Suprapubic skin (tissue), 4 donors: ENCODE measurements around the gene MRPS35. TPM values are rescaled to one million over a fixed set of nuclear protein-coding genes. Genes with fewer than 3 reads are reported as not detected.

Experiments used
- DNase-seq, 2 donors: peaks; one replicate each; pipeline ENCODE4 v3.0.0-alpha.2; 2019; ENCODE audit warnings: low spot score in 2 of 2
- H3K27ac ChIP-seq: fragments of 200-600 bp; sonication (generic); one replicate; pipeline ENCODE4 v1.5.1; 2019
- H3K27me3 ChIP-seq: fragments of 200-600 bp; sonication (generic); one replicate; pipeline ENCODE4 v1.5.1; 2019
- H3K36me3 ChIP-seq: fragments of 200-600 bp; sonication (generic); one replicate; pipeline ENCODE4 v1.5.1; 2019
- H3K4me1 ChIP-seq: fragments of 200-600 bp; sonication (generic); one replicate; pipeline ENCODE4 v1.5.1; 2019
- H3K4me3 ChIP-seq: fragments of 200-600 bp; sonication (generic); one replicate; pipeline ENCODE4 v1.5.1; 2019; ENCODE audit warnings: mild to moderate bottlenecking
- H3K9me3 ChIP-seq: fragments of 200-600 bp; sonication (generic); one replicate; pipeline ENCODE4 v1.5.1; 2019
- EP300 ChIP-seq: sonication (generic); formaldehyde crosslinking; IDR thresholded peaks from one replicate; pipeline ENCODE4 v1.6.1; 2017; ENCODE audit warnings: antibody characterized with exemption
- POLR2A ChIP-seq, 2 donors: fragments of 450-650 bp; IDR thresholded peaks; one replicate each; pipeline ENCODE4 v1.6.1; 2017; ENCODE audit warnings: antibody characterized with exemption in 2 of 2, mild to moderate bottlenecking in 2 of 2, moderate library complexity in 2 of 2
- POLR2AphosphoS5 ChIP-seq, 3 donors: sonication (generic); formaldehyde crosslinking; IDR thresholded peaks; one replicate each; pipeline ENCODE4 v1.6.1; 2017; ENCODE audit warnings: antibody characterized with exemption in 3 of 3
- WGBS: methylation state at CpG from one replicate; pipeline ENCODE4 v1.1.5; 2018; 5-methylcytosine and 5-hydroxymethylcytosine counted together
- total RNA-seq, 4 donors: library from RNA; depleted of rRNA; stranded (reverse); fragments of >200 nt; gene quantifications; one replicate each; pipeline ENCODE4 v1.1.0, GENCODE V29; 2016
- TF ChIP-seq, protein P1 (sequence below), 2 donors: fragments of 200-600 bp in 1 of 2; fragments of 450-650 bp in 1 of 2; sonication (generic) in 1 of 2; IDR thresholded peaks; one replicate each; pipeline ENCODE4 v1.5.1; 2016 to 2019; ENCODE audit warnings: antibody characterized with exemption in 2 of 2, mild to moderate bottlenecking in 1 of 2, moderate library complexity in 1 of 2

MRPS35 gene
- total RNA-seq, 4 donors from 2014 or later = 35.6 to 65.8 (median 40.1) TPM

- TF ChIP-seq, protein P1, sequence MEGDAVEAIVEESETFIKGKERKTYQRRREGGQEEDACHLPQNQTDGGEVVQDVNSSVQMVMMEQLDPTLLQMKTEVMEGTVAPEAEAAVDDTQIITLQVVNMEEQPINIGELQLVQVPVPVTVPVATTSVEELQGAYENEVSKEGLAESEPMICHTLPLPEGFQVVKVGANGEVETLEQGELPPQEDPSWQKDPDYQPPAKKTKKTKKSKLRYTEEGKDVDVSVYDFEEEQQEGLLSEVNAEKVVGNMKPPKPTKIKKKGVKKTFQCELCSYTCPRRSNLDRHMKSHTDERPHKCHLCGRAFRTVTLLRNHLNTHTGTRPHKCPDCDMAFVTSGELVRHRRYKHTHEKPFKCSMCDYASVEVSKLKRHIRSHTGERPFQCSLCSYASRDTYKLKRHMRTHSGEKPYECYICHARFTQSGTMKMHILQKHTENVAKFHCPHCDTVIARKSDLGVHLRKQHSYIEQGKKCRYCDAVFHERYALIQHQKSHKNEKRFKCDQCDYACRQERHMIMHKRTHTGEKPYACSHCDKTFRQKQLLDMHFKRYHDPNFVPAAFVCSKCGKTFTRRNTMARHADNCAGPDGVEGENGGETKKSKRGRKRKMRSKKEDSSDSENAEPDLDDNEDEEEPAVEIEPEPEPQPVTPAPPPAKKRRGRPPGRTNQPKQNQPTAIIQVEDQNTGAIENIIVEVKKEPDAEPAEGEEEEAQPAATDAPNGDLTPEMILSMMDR (IDR thresholded peaks at IDR 0.05) = no peak
- TF ChIP-seq POLR2A (IDR thresholded peaks at IDR 0.05) = no peak
- Histone ChIP-seq H3K4me3 (no peak overlapping the region), H3K27ac (no peak overlapping the region), H3K36me3 (peaks cover 22% of the 10 kb centered on the region), H3K9me3 (no peaks in the 10 kb centered on the region), H3K4me1 (no peaks in the 10 kb centered on the region), H3K27me3 (no peaks in the 10 kb centered on the region)
- over 99% methylated on average over 7 of the region's 7 CpGs for whole genome bisulfite sequencing
- no peak for DNase-seq
Observed at GRCh38 chr12:27756670-27757195, 46.1 kb downstream of the MRPS35 start.

GRCh38 chr12:27762757-27763156 lies 52.1 kb downstream of the MRPS35 start:
- Histone ChIP-seq H3K4me3 (no peak overlapping the region), H3K27me3 (no peaks in the 10 kb centered on the region), H3K36me3 (no peaks in the 10 kb centered on the region), H3K4me1 (no peaks in the 10 kb centered on the region), H3K27ac (no peak overlapping the region), H3K9me3 (no peaks in the 10 kb centered on the region)
- 88% methylated on average over 2 of the region's 2 CpGs for WGBS
- no peak for TF ChIP-seq POLR2A (IDR thresholded peaks at IDR 0.05)
- no peak for TF ChIP-seq EP300
- TF ChIP-seq, protein P1 (IDR thresholded peaks at IDR 0.05) = no peak
- TF ChIP-seq POLR2AphosphoS5 (IDR thresholded peaks at IDR 0.05) = no peak
- no peak for DNase-seq

GRCh38 chr12:27766587-27766986 lies 56.0 kb downstream of the MRPS35 start:
- no peak overlapping the region for H3K4me3 ChIP-seq
- no peaks in the 10 kb centered on the region for H3K9me3 ChIP-seq
- H3K4me1 ChIP-seq = no peaks in the 10 kb centered on the region
- no peak for DNase-seq
- no peak overlapping the region for H3K27ac ChIP-seq
- 79% methylated on average over 3 of the region's 3 CpGs for WGBS
- no peaks in the 10 kb centered on the region for H3K36me3 ChIP-seq
- no peaks in the 10 kb centered on the region for H3K27me3 ChIP-seq
- TF ChIP-seq, protein P1 (IDR thresholded peaks at IDR 0.05) = no peak
- TF ChIP-seq EP300 (no peak), POLR2A (IDR thresholded peaks at IDR 0.05) (no peak), POLR2AphosphoS5 (IDR thresholded peaks at IDR 0.05) (no peak)

DNA sequence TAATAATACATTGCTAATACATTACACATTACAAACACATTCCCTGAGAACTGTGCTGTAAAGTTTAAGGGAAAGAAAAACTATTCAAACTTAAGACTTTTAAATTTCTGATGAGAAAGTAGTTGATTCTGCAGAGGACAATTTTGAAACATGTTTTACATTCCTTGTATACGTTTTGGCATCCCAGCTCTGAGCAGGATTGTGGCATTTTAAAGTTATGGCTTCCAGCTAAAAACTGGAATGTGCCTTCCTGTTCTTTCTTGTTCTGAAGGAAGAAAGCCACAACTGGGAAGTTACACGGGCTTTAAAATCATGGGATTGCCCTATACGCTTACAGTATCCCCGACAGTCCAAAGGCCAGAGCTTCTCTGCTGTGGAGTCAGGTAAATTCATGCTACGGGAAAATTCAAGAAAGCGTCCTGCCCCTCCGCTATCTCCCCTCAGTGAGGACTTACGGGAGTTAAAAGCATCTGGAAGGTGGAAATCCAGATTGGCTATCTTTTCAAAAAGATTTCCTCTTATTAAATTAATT lies 58.6 kb downstream of the MRPS35 start:
- H3K9me3 ChIP-seq = no peaks in the 10 kb centered on the region
- 51% methylated on average over 8 of the region's 8 CpGs for WGBS
- TF ChIP-seq EP300 = no peak
- TF ChIP-seq, protein P1 (IDR thresholded peaks at IDR 0.05) = no peak
- no peak for TF ChIP-seq POLR2A (IDR thresholded peaks at IDR 0.05)
- no peak for TF ChIP-seq POLR2AphosphoS5 (IDR thresholded peaks at IDR 0.05)

GRCh38 chr12:27771481-27772327 lies 61.1 kb downstream of the MRPS35 start:
- no peaks in the 10 kb centered on the region for H3K27me3 ChIP-seq
- H3K4me1 ChIP-seq = no peaks in the 10 kb centered on the region
- H3K36me3 ChIP-seq = no peaks in the 10 kb centered on the region
- H3K4me3 ChIP-seq = no peak overlapping the region
- H3K27ac ChIP-seq = no peak overlapping the region
- no peak for TF ChIP-seq POLR2A (IDR thresholded peaks at IDR 0.05)
- TF ChIP-seq, protein P1 (IDR thresholded peaks at IDR 0.05) = no peak
- TF ChIP-seq POLR2AphosphoS5 (IDR thresholded peaks at IDR 0.05) = no peak
- TF ChIP-seq EP300 = no peak
- H3K9me3 ChIP-seq = no peaks in the 10 kb centered on the region
- WGBS = 89% methylated on average over 3 of the region's 3 CpGs
- DNase-seq = no peak

More for the DNA sequence above, 58.6 kb downstream of the MRPS35 start:
- H3K4me1 ChIP-seq = no peaks in the 10 kb centered on the region
- no peaks in the 10 kb centered on the region for H3K27me3 ChIP-seq
- H3K27ac ChIP-seq = no peak overlapping the region
- no peaks in the 10 kb centered on the region for H3K36me3 ChIP-seq
- H3K4me3 ChIP-seq = no peak overlapping the region
- no peak for DNase-seq
